Breast epithelium (tissue), 4 donors: ENCODE results near the gene GPR68. TPM values are rescaled to one million over a fixed set of nuclear protein-coding genes. Genes with fewer than 3 reads are reported as not detected.

Experiments
- DNase-seq, 2 donors: peaks; one replicate each; pipeline ENCODE4 v3.0.0-alpha.2; 2019; ENCODE audit warnings: low spot score in 2 of 2
- H3K27ac ChIP-seq, 2 donors: fragments of 200-600 bp; sonication (generic) in 1 of 2; one replicate each; pipeline ENCODE4 v1.5.1; 2016 to 2019; ENCODE audit warnings: mild to moderate bottlenecking in 1 of 2
- H3K27me3 ChIP-seq, 2 donors: fragments of 200-600 bp; sonication (generic) in 1 of 2; one replicate each; pipeline versions ENCODE4 v1.5.1 to v1.6.0; 2017 to 2019; ENCODE audit warnings: control low read depth in 1 of 2, mild to moderate bottlenecking in 1 of 2
- H3K36me3 ChIP-seq: fragments of 200-600 bp; one replicate; pipeline ENCODE4 v1.5.1; 2019
- H3K4me1 ChIP-seq, 2 donors: fragments of 200-600 bp; sonication (generic); one replicate each; pipeline ENCODE4 v1.5.1; 2016 to 2019; ENCODE audit warnings: control low read depth in 1 of 2
- H3K4me3 ChIP-seq, 3 donors: fragments of 200-600 bp; sonication (generic); 1 replicate in 2 of 3; 2 replicates in 1 of 3; pipeline ENCODE4 v1.5.1; 2016 to 2019; ENCODE audit warnings: mild to moderate bottlenecking in 3 of 3, moderate library complexity in 2 of 3
- H3K9me3 ChIP-seq, 2 donors: fragments of 200-600 bp; sonication (generic) in 1 of 2; one replicate each; pipeline ENCODE4 v1.5.1; 2016 to 2019; ENCODE audit warnings: control low read depth in 1 of 2
- CTCF ChIP-seq, 3 donors: fragments of 450-650 bp; IDR thresholded peaks; one replicate each; pipeline ENCODE4 v1.5.1; 2016 to 2017; ENCODE audit warnings: antibody characterized with exemption in 3 of 3, mild to moderate bottlenecking in 3 of 3, moderate library complexity in 3 of 3
- POLR2A ChIP-seq: fragments of 450-650 bp; IDR thresholded peaks from one replicate; pipeline ENCODE4 v1.6.1; 2016; ENCODE audit warnings: antibody characterized with exemption, mild to moderate bottlenecking, moderate library complexity
- POLR2AphosphoS5 ChIP-seq, 3 donors: sonication (generic); formaldehyde crosslinking; IDR thresholded peaks; one replicate each; pipeline ENCODE4 v1.6.1; 2017; ENCODE audit warnings: antibody characterized with exemption in 3 of 3
- intact Hi-C: fragments of 100-400 bp; cut with DNase I; formaldehyde crosslinking; loops from one replicate; pipeline ENCODE4 v1.15.1; 2023; ENCODE audit warnings: low total_unique reads
- total RNA-seq, 3 donors: library from RNA; depleted of rRNA; stranded (reverse); fragments of >200 nt; gene quantifications; one replicate each; pipeline ENCODE4 v1.1.0, GENCODE V29; 2016

GPR68 gene
- total RNA-seq, 3 donors from 2014 or later, result 0.32 to 0.66 (median 0.59) TPM

- Histone ChIP-seq H3K36me3 (no peaks in the 10 kb centered on the region), H3K9me3 (no peaks in the 10 kb centered on the region), H3K4me3 (no peak overlapping the region), H3K27ac (peak overlapping the region in 1 of 2 donors; percentile 66), H3K27me3 (no peaks in the 10 kb centered on the region), H3K4me1 (no peaks in the 10 kb centered on the region)
- intact Hi-C loops, result no loop called here
- DNase-seq, result no peak
- TF ChIP-seq POLR2A (no peak), POLR2AphosphoS5 (IDR thresholded peaks at IDR 0.05) (no peak), CTCF (IDR thresholded peaks at IDR 0.05) (no peak)
These were observed 46.5 kb upstream of the GPR68 start for GRCh38 chr14:91290986-91291385.

GRCh38 chr14:91289464-91289863, 45.0 kb upstream of the GPR68 start:
- H3K4me1 ChIP-seq, result no peaks in the 10 kb centered on the region
- no peaks in the 10 kb centered on the region for H3K27me3 ChIP-seq
- peak overlapping the region in 1 of 2 donors; percentile 66 for H3K27ac ChIP-seq
- H3K36me3 ChIP-seq, result no peaks in the 10 kb centered on the region
- no peaks in the 10 kb centered on the region for H3K9me3 ChIP-seq
- intact Hi-C loops, result no loop called here
- TF ChIP-seq POLR2AphosphoS5 (IDR thresholded peaks at IDR 0.05) (no peak), POLR2A (no peak), CTCF (IDR thresholded peaks at IDR 0.05) (no peak)
- no peak overlapping the region for H3K4me3 ChIP-seq
- no peak for DNase-seq

GRCh38 chr14:91288876-91289275, 44.4 kb upstream of the GPR68 start:
- TF ChIP-seq CTCF (IDR thresholded peaks at IDR 0.05) (no peak), POLR2A (no peak), POLR2AphosphoS5 (IDR thresholded peaks at IDR 0.05) (no peak)
- no peaks in the 10 kb centered on the region for H3K36me3 ChIP-seq
- DNase-seq, result no peak
- no peaks in the 10 kb centered on the region for H3K4me1 ChIP-seq
- no peak overlapping the region for H3K4me3 ChIP-seq
- H3K27me3 ChIP-seq, result no peaks in the 10 kb centered on the region
- intact Hi-C loops, result no loop called here
- no peak overlapping the region for H3K27ac ChIP-seq
- no peaks in the 10 kb centered on the region for H3K9me3 ChIP-seq

GRCh38 chr14:91286530-91286937, 42.0 kb upstream of the GPR68 start:
- intact Hi-C loops, result loop anchor here (2.0 kb wide), 1 partner anchor 110 kb away; no protein-coding TSS in a partner anchor
- Histone ChIP-seq H3K9me3 (no peaks in the 10 kb centered on the region), H3K36me3 (no peaks in the 10 kb centered on the region), H3K4me3 (no peak overlapping the region), H3K4me1 (no peaks in the 10 kb centered on the region), H3K27me3 (no peaks in the 10 kb centered on the region), H3K27ac (no peak overlapping the region)
- no peak for TF ChIP-seq POLR2A
- TF ChIP-seq CTCF (IDR thresholded peaks at IDR 0.05), result peak; percentile 88 to 91 (median 91)
- peak; percentile 65 to 75 for DNase-seq

GRCh38 chr14:91284791-91285548, 40.5 kb upstream of the GPR68 start:
- Histone ChIP-seq H3K36me3 (no peaks in the 10 kb centered on the region), H3K9me3 (no peaks in the 10 kb centered on the region), H3K4me3 (no peak overlapping the region), H3K27ac (no peak overlapping the region), H3K4me1 (no peaks in the 10 kb centered on the region), H3K27me3 (no peaks in the 10 kb centered on the region)
- intact Hi-C loops, result no loop called here
- no peak for DNase-seq
- no peak for TF ChIP-seq POLR2AphosphoS5 (IDR thresholded peaks at IDR 0.05)
- no peak for TF ChIP-seq CTCF (IDR thresholded peaks at IDR 0.05)
- no peak for TF ChIP-seq POLR2A
